Hepatocyte (in vitro differentiated cells): Measurements from ENCODE around the gene CALML5. TPM values are rescaled to one million over a fixed set of nuclear protein-coding genes. Genes with fewer than 3 reads are reported as not detected.

Experiments
- DNase-seq: peaks from one replicate; pipeline ENCODE4 v3.0.0-alpha.2; 2016; ENCODE audit warnings: low spot score
- H2AFZ ChIP-seq: fragments of 200-600 bp; sonication (generic); 2 replicates; pipeline ENCODE4 v1.6.0; 2016; ENCODE audit warnings: antibody characterized with exemption, mild to moderate bottlenecking
- H3K27ac ChIP-seq: fragments of 200-600 bp; sonication (generic); 2 replicates; pipeline ENCODE4 v1.5.1; 2016; ENCODE audit warnings: mild to moderate bottlenecking
- H3K27me3 ChIP-seq: fragments of 200-600 bp; sonication (generic); 2 replicates; pipeline ENCODE4 v1.6.1; 2016
- H3K36me3 ChIP-seq: fragments of 200-600 bp; sonication (generic); replicated peaks from 2 replicates; pipeline ENCODE4 v1.5.1; 2016; ENCODE audit warnings: low read depth; ENCODE audit not compliant: insufficient read depth
- H3K4me1 ChIP-seq: fragments of 200-600 bp; sonication (generic); 2 replicates; pipeline ENCODE4 v1.5.1; 2016; ENCODE audit warnings: mild to moderate bottlenecking, moderate library complexity; ENCODE audit not compliant: insufficient read depth
- H3K4me2 ChIP-seq: fragments of 200-600 bp; sonication (generic); 2 replicates; pipeline ENCODE4 v1.6.0; 2016
- H3K4me3 ChIP-seq: fragments of 200-600 bp; sonication (generic); 2 replicates; pipeline ENCODE4 v1.5.1; 2016; ENCODE audit warnings: mild to moderate bottlenecking
- H3K79me2 ChIP-seq: fragments of 200-600 bp; sonication (generic); 2 replicates; pipeline ENCODE4 v1.6.0; 2017; ENCODE audit warnings: mild to moderate bottlenecking
- H3K9me2 ChIP-seq: fragments of 200-600 bp; sonication (generic); replicated peaks from 2 replicates; pipeline ENCODE4 v1.6.0; 2017; ENCODE audit warnings: mild to moderate bottlenecking; ENCODE audit not compliant: insufficient read depth
- H3K9me3 ChIP-seq: fragments of 200-600 bp; sonication (generic); 2 replicates; pipeline ENCODE4 v1.5.1; 2016; ENCODE audit warnings: low read depth, mild to moderate bottlenecking
- H4K20me1 ChIP-seq: fragments of 200-600 bp; sonication (generic); 2 replicates; pipeline ENCODE4 v1.6.0; 2016; ENCODE audit warnings: mild to moderate bottlenecking; ENCODE audit not compliant: insufficient read depth, poor library complexity, severe bottlenecking
- EZH2 ChIP-seq: fragments of 200-600 bp; sonication (generic); IDR thresholded peaks from 2 replicates; pipeline ENCODE4 v1.6.1; 2016; ENCODE audit warnings: antibody characterized with exemption, mild to moderate bottlenecking, borderline replicate concordance
- EZH2phosphoT487 ChIP-seq: fragments of 200-600 bp; sonication (generic); IDR thresholded peaks from one replicate; pipeline ENCODE4 v1.6.1; 2018; ENCODE audit warnings: antibody characterized with exemption, mild to moderate bottlenecking, low read depth, moderate library complexity; ENCODE audit not compliant: unreplicated experiment, severe bottlenecking
- WGBS: methylation state at CpG from one replicate; pipeline ENCODE4 v1.1.6; 2016; ENCODE audit warnings: low lambda C conversion rate; ENCODE audit errors: missing lambda C conversion rate; 5-methylcytosine and 5-hydroxymethylcytosine counted together
- polyA plus RNA-seq: library from polyadenylated mRNA; unstranded; fragments of >200 nt; fragmentation: Nextera tagmentation; extraction: Ambion mirVana; gene quantifications from 2 replicates; pipeline ENCODE4 v1.2.1, GENCODE V29; 2016
- total RNA-seq: library from RNA; depleted of rRNA; stranded (reverse); fragments of >200 nt; gene quantifications from 2 replicates; pipeline ENCODE4 v1.2.3, GENCODE V29; 2014
- TF ChIP-seq, protein P1 (sequence below): fragments of 200-600 bp; sonication (generic); IDR thresholded peaks from 2 replicates; pipeline ENCODE4 v1.5.1; 2016; ENCODE audit warnings: antibody characterized with exemption, mild to moderate bottlenecking; ENCODE audit not compliant: poor library complexity

Gene CALML5
- total and polyA plus RNA-seq, 2 experiments from 2014 or later = not detected

DNA sequence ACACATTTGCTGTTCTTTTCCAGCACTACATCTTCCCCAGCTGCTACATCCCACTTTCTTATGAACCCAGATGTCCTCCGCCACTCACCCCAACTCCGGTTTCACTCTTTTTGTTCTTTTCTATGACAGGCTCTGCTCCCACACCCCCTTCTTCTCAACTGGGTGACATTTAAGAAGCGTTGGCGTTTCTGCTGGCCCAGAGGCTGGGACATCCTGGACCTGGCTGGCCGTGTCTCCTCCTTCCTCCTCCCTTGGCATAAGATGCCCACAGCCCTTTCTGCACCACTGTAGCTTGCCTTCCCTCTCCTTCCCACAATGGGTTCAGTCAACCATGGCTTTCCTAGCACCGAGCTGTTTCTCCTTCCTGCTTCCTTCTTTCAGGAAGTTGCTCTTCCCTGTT, 9.4 kb upstream of the CALML5 start:
- H3K79me2 ChIP-seq = no peaks in the 10 kb centered on the region
- TF ChIP-seq EZH2phosphoT487 (no peak), EZH2 (no peak)
- TF ChIP-seq, protein P1, sequence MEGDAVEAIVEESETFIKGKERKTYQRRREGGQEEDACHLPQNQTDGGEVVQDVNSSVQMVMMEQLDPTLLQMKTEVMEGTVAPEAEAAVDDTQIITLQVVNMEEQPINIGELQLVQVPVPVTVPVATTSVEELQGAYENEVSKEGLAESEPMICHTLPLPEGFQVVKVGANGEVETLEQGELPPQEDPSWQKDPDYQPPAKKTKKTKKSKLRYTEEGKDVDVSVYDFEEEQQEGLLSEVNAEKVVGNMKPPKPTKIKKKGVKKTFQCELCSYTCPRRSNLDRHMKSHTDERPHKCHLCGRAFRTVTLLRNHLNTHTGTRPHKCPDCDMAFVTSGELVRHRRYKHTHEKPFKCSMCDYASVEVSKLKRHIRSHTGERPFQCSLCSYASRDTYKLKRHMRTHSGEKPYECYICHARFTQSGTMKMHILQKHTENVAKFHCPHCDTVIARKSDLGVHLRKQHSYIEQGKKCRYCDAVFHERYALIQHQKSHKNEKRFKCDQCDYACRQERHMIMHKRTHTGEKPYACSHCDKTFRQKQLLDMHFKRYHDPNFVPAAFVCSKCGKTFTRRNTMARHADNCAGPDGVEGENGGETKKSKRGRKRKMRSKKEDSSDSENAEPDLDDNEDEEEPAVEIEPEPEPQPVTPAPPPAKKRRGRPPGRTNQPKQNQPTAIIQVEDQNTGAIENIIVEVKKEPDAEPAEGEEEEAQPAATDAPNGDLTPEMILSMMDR = no peak
- H3K36me3 ChIP-seq = no peaks in the 10 kb centered on the region
- no peak overlapping the region for H3K4me3 ChIP-seq
- no peaks in the 10 kb centered on the region for H3K9me2 ChIP-seq
- H2AFZ ChIP-seq = no peak overlapping the region
- H4K20me1 ChIP-seq = no peaks in the 10 kb centered on the region
- WGBS = 99% methylated on average over 6 of the region's 6 CpGs
- DNase-seq = no peak
- H3K4me1 ChIP-seq = peaks cover 23% of the 10 kb centered on the region
- H3K27ac ChIP-seq = no peak overlapping the region
- H3K4me2 ChIP-seq = no peak overlapping the region
- H3K9me3 ChIP-seq = no peaks in the 10 kb centered on the region
- H3K27me3 ChIP-seq = no peaks in the 10 kb centered on the region

DNA sequence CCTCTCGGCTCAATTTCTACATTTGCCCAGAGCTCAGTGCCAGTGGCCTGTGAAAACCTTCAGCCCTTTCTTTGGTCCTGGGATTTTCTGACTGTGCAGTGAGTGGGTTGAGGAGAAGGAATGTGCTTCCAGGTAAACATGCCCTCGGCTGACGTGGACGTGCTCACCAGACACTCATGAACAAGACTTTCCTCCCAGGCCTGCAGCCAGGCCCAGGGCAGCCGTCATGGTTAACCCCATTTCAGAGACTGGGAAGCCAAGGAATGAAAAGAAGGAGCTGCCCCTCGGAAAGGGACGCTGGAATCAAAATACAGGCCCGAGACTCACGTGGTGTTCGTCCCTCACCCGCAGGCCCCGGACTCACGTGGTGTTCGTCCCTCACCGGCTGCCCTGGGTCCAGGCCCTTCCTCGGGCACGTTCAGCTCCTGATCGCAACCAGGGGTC, 8.8 kb upstream of the CALML5 start:
- Histone ChIP-seq H3K4me1 (peaks cover 19% of the 10 kb centered on the region), H3K4me3 (no peak overlapping the region), H3K9me2 (no peaks in the 10 kb centered on the region), H3K4me2 (no peak overlapping the region), H3K9me3 (no peaks in the 10 kb centered on the region), H3K27me3 (no peaks in the 10 kb centered on the region), H3K79me2 (no peaks in the 10 kb centered on the region), H3K27ac (no peak overlapping the region), H2AFZ (no peak overlapping the region), H4K20me1 (no peaks in the 10 kb centered on the region), H3K36me3 (no peaks in the 10 kb centered on the region)
- no peak for DNase-seq
- TF ChIP-seq EZH2phosphoT487 = no peak
- no peak for TF ChIP-seq EZH2
- TF ChIP-seq, protein P1 = no peak
- WGBS = 94% methylated on average over 18 of the region's 18 CpGs

DNA sequence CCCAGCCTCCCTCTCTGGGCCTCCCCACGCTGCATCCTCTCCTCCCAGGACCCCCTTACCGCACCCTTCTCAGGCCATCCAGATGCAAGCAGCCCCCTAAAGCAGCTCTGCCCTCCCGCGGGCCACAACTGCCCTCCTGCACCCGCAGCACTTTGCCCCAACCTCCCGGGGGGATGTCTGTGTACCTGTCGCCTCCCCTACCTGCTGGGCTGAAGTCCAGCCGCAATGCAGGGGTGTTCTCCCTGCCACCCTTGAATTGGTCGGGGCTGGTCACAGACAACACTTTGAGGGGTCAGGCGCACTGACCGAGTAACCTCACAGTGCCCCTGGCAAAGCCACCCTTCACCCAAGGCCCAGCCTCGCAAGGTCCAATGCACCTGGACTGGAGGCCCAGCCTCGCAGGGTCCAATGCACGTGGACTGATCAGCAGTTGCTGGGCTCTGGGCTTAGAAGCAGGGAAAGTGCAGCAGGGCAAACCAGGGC, 8.3 kb upstream of the CALML5 start:
- DNase-seq = no peak
- H3K4me2 ChIP-seq = no peak overlapping the region
- H3K36me3 ChIP-seq = no peaks in the 10 kb centered on the region
- no peaks in the 10 kb centered on the region for H3K9me2 ChIP-seq
- H3K79me2 ChIP-seq = no peaks in the 10 kb centered on the region
- TF ChIP-seq, protein P1 = no peak
- TF ChIP-seq EZH2phosphoT487 (no peak), EZH2 (no peak)
- H3K27me3 ChIP-seq = no peaks in the 10 kb centered on the region
- WGBS = 92% methylated on average over 14 of the region's 14 CpGs
- H3K9me3 ChIP-seq = no peaks in the 10 kb centered on the region
- no peak overlapping the region for H3K27ac ChIP-seq
- H3K4me3 ChIP-seq = no peak overlapping the region
- H4K20me1 ChIP-seq = no peaks in the 10 kb centered on the region
- no peak overlapping the region for H2AFZ ChIP-seq
- peaks cover 14% of the 10 kb centered on the region for H3K4me1 ChIP-seq
